D721Med (cell line): ENCODE results near the gene PRKCB.

Experiments used
- DNase-seq: peaks from one replicate; pipeline ENCODE4 v3.0.0; 2011; ENCODE audit warnings: low spot score; ENCODE audit not compliant: insufficient read length
- FAIRE-seq: peaks from 2 replicates; lab custom pipeline; 2011; peaks lifted over from hg19 to GRCh38; lab: Jason Lieb, UNC
- TF ChIP-seq, protein P1 (sequence below): IDR thresholded peaks from 2 replicates; pipeline ENCODE4 v1.5.1; 2012; ENCODE audit warnings: mild to moderate bottlenecking, control low read depth; ENCODE audit not compliant: insufficient read depth; ENCODE audit errors: missing control alignments

Gene PRKCB

DNA sequence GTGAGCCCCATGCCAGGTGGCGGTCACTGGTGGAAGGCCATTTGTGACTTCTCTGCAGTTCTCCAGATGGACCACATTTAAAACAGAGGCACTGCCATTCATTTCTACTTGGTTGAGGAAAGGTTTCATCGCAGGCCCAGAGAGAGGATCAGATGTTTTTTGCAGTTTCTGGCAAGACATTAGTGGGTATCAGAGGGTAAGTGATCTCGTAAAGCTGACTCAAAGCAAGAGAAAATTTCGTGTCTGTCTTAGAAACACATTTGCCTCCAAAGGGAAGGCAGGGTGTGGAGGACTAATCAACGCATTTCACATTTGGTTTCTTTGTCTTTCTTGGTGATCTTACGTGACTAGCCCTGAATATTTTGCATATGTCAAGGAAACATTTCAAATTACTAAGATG, 81.8 kb downstream of the PRKCB start:
- FAIRE-seq: no peak
- no peak for DNase-seq

DNA sequence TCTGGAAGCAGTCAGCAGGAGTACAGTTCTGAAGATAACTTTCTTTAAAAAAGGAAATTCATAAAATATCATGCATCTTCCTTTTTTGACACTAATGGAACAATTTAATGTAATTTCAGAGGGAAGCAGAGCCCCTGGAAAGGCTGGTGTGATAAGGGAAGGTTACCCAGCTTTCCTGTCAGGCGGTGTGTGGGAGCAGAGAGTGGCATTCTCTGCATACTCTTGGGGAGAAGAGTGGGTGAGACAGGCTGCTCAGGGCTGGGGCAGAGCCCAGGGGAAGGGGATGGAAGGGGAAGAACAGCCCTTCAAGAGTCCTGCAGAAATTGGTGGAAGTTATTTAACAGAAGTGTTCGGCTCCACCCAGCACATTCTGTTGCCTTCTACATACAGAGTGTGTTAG, 84.7 kb downstream of the PRKCB start:
- FAIRE-seq (no peak), DNase-seq (no peak)
- TF ChIP-seq, protein P1, sequence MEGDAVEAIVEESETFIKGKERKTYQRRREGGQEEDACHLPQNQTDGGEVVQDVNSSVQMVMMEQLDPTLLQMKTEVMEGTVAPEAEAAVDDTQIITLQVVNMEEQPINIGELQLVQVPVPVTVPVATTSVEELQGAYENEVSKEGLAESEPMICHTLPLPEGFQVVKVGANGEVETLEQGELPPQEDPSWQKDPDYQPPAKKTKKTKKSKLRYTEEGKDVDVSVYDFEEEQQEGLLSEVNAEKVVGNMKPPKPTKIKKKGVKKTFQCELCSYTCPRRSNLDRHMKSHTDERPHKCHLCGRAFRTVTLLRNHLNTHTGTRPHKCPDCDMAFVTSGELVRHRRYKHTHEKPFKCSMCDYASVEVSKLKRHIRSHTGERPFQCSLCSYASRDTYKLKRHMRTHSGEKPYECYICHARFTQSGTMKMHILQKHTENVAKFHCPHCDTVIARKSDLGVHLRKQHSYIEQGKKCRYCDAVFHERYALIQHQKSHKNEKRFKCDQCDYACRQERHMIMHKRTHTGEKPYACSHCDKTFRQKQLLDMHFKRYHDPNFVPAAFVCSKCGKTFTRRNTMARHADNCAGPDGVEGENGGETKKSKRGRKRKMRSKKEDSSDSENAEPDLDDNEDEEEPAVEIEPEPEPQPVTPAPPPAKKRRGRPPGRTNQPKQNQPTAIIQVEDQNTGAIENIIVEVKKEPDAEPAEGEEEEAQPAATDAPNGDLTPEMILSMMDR: no peak

More for the DNA sequence above, 81.8 kb downstream of the PRKCB start:
- TF ChIP-seq, protein P1: no peak

DNA sequence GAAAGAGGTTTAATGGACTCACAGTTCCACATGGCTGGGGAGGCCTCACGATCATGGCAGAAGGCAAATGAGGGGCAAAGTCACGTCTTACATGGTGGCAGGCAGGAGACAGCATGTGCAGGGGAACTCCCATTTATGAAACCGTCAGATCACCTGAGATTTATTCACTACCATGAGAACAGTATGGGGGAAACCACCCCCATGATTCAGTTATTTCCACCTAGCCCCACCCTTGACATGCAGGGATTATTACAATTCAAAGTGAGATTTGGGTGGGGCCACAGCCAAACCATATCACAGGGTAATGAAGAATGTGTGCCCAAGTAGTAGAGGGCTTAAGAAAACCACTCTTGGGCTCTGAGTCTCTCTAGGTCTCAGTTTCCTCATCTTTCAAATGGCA, 85.1 kb downstream of the PRKCB start:
- FAIRE-seq (no peak), DNase-seq (no peak)
- TF ChIP-seq, protein P1: no peak

DNA sequence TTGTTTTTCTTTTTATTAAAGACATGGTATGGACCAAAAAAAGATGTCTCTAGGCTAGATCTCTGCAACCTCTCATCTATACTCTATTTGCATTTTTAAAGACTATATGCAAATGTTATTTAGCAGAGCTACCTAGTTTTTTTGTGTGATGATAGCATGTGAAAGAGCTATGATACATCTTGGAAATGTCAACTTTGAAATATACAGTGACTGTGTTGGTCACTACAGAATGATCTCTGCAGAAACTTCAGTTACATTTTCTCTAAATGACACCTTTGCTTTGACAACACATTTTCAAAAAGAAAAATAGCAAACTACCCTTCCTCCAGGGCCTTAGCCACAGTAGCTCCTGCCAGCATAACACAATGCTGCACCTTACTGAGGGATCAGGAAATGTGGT, 86.6 kb downstream of the PRKCB start:
- TF ChIP-seq, protein P1: no peak
- DNase-seq: no peak
- no peak for FAIRE-seq

DNA sequence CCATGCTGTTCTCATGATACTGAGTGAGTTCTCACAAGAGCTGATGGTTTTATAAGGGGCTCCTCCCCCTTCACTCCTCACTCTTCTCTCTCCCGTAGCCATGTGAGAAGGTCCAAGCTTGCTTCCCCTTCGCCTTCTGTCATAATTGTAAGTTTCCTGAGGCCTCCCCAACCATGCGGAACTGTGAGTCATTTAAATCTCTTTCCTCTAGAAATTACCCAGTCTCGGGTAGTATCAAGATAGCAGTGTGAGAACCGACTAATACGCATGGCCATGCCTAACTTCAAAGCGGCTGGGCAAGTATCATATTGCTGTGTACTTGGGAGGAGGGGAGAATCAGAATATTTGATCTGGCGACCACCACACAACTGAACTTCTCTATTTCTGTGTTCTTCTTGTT, 88.3 kb downstream of the PRKCB start:
- no peak for DNase-seq
- FAIRE-seq: no peak
- TF ChIP-seq, protein P1: no peak

DNA sequence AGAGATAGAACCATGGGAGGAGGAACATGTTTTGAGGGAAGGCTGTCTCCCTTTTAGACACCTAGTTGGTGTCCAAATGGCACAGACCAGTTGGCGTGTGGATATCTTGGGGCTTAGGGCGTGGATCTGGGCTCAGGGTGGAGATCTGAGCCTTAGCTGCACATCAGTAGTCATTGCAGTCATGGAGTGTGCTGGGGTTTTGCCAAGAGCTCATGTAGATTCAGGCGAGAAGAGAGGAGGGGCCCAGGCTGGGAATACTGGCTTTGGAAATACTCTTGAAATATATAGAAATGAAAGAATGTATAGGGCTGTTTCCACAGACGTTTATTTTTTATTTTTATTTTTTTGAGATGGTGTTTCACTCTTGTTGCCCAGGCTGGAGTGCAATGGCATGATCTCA, 92.0 kb downstream of the PRKCB start:
- DNase-seq: no peak
- no peak for FAIRE-seq
- TF ChIP-seq, protein P1: no peak

DNA sequence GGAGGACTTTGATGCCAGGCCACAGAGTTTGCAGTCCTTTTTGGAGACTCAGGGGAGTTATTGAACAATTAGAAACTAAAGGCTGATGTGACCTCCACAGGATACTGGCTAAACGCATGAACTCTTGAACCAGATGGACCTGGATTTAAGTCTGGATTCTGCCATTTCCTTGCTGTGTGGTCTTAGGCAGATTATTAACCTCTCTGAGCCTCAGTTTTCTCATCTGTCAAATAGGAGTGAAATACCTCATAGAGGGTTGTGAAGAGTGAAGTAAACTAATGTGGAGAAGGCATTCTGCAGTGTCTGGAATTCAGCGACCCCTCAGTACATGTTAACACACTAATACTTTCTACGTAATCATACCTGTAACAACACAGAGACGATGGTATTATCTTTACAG, 93.5 kb downstream of the PRKCB start:
- TF ChIP-seq, protein P1: no peak
- FAIRE-seq (no peak), DNase-seq (no peak)
